Testis (tissue), 3 donors: ENCODE data around the gene ITLN2. TPM values are rescaled to one million over a fixed set of nuclear protein-coding genes. Genes with fewer than 3 reads are reported as not detected.

Experiments
- DNase-seq: peaks from one replicate; pipeline ENCODE4 v3.0.0-alpha.2; 2019
- H3K27ac ChIP-seq, 2 donors: fragments of 200-600 bp; sonication (generic); one replicate each; pipeline ENCODE4 v1.5.1; 2019
- H3K27me3 ChIP-seq: fragments of 200-600 bp; sonication (generic); one replicate; pipeline ENCODE4 v1.5.1; 2019
- H3K36me3 ChIP-seq: fragments of 200-600 bp; sonication (generic); one replicate; pipeline ENCODE4 v1.5.1; 2017; ENCODE audit warnings: low read depth; ENCODE audit errors: missing control alignments
- H3K4me1 ChIP-seq: fragments of 200-600 bp; sonication (generic); one replicate; pipeline ENCODE4 v1.5.1; 2019
- H3K4me3 ChIP-seq, 2 donors: fragments of 200-600 bp; sonication (generic); one replicate each; pipeline ENCODE4 v1.5.1; 2017 to 2019
- H3K9me3 ChIP-seq: fragments of 200-600 bp; sonication (generic); one replicate; pipeline ENCODE4 v1.5.1; 2017
- CTCF ChIP-seq, 3 experiments: fragments of 450-650 bp in 2 of 3; fragments of 200-600 bp in 1 of 3; sonication (generic) in 1 of 3; IDR thresholded peaks; one replicate each; pipeline ENCODE4 v1.5.1; 2016 to 2019; ENCODE audit warnings: antibody characterized with exemption in 3 of 3, mild to moderate bottlenecking in 2 of 3, moderate library complexity in 1 of 3
- POLR2A ChIP-seq: fragments of 450-650 bp; IDR thresholded peaks from one replicate; pipeline ENCODE4 v1.6.1; 2017; ENCODE audit warnings: antibody characterized with exemption, mild to moderate bottlenecking, moderate library complexity
- WGBS, 2 donors: methylation state at CpG; one replicate each; pipeline ENCODE4 v1.1.5; 2018; 5-methylcytosine and 5-hydroxymethylcytosine counted together
- intact Hi-C: fragments of 100-400 bp; cut with DNase I; formaldehyde crosslinking; loops from one replicate; pipeline ENCODE4 v1.15.1; 2023; ENCODE audit warnings: low total_unique reads
- polyA plus RNA-seq: library from polyadenylated mRNA; stranded (reverse); fragments of 350-450 nt; fragmentation: Illumina TruSeq; extraction: RNeasy Lipid Tissue Mini Kit (QIAGEN cat#74804); gene quantifications from one replicate; pipeline ENCODE4 v1.2.3, GENCODE V29; 2014; ENCODE audit warnings: low read depth, low replicate concordance; ENCODE audit not compliant: insufficient read depth
- total RNA-seq, 2 donors: library from RNA; depleted of rRNA; stranded (reverse); fragments of >200 nt; gene quantifications; one replicate each; pipeline ENCODE4 v1.2.3, GENCODE V29; 2016

ITLN2 gene
- total and polyA plus RNA-seq, 3 donors from 2014 or later = 1.5 to 6.4 TPM; not detected in 1

GRCh38 chr1:160956966-160957365, 2.4 kb upstream of the ITLN2 start:
- Histone ChIP-seq H3K4me1 (no peaks in the 10 kb centered on the region), H3K27ac (no peak overlapping the region), H3K36me3 (no peaks in the 10 kb centered on the region), H3K9me3 (no peaks in the 10 kb centered on the region), H3K4me3 (no peak overlapping the region), H3K27me3 (no peaks in the 10 kb centered on the region)
- DNase-seq = no peak
- 60 to 79% methylated on average over 4 of the region's 4 CpGs for WGBS, 2 donors
- TF ChIP-seq POLR2A (no peak), CTCF (IDR thresholded peaks at IDR 0.05) (no peak)
- intact Hi-C loops = no loop called here

- 76 to 79% methylated on average over 3 of the region's 3 CpGs for WGBS, 2 donors
- DNase-seq = no peak
- H3K27me3 ChIP-seq = no peaks in the 10 kb centered on the region
- intact Hi-C loops = no loop called here
- peak overlapping the region in 1 of 2 donors; percentile 41 for H3K27ac ChIP-seq
- TF ChIP-seq CTCF (IDR thresholded peaks at IDR 0.05) = no peak
- TF ChIP-seq POLR2A = no peak
- peaks cover 13% of the 10 kb centered on the region for H3K4me1 ChIP-seq
- H3K9me3 ChIP-seq = no peaks in the 10 kb centered on the region
- H3K36me3 ChIP-seq = no peaks in the 10 kb centered on the region
- H3K4me3 ChIP-seq = no peak overlapping the region
These were observed 1.6 kb downstream of the ITLN2 start for GRCh38 chr1:160953030-160953429.

GRCh38 chr1:160952129-160952510, 2.5 kb downstream of the ITLN2 start:
- 49 to 50% methylated on average over 2 of the region's 2 CpGs for WGBS, 2 donors
- TF ChIP-seq CTCF (IDR thresholded peaks at IDR 0.05) = no peak
- no peak overlapping the region for H3K27ac ChIP-seq
- H3K36me3 ChIP-seq = no peaks in the 10 kb centered on the region
- DNase-seq = no peak
- no peaks in the 10 kb centered on the region for H3K9me3 ChIP-seq
- peaks cover 22% of the 10 kb centered on the region for H3K4me1 ChIP-seq
- no peak overlapping the region for H3K4me3 ChIP-seq
- H3K27me3 ChIP-seq = no peaks in the 10 kb centered on the region
- intact Hi-C loops = no loop called here

GRCh38 chr1:160951443-160952128, 3.0 kb downstream of the ITLN2 start:
- intact Hi-C loops = no loop called here
- Histone ChIP-seq H3K27ac (no peak overlapping the region), H3K36me3 (no peaks in the 10 kb centered on the region), H3K4me3 (no peak overlapping the region), H3K4me1 (peaks cover 27% of the 10 kb centered on the region), H3K9me3 (no peaks in the 10 kb centered on the region), H3K27me3 (no peaks in the 10 kb centered on the region)
- TF ChIP-seq CTCF (IDR thresholded peaks at IDR 0.05) = peak; percentile 59 to 73 (median 63)
- no peak for TF ChIP-seq POLR2A
- DNase-seq = peak; percentile 82
- WGBS, 2 donors = 57 to 82% methylated on average over 5 to 8 of the region's 8 CpGs

GRCh38 chr1:160950657-160951056, 4.0 kb downstream of the ITLN2 start:
- no peak overlapping the region for H3K27ac ChIP-seq
- TF ChIP-seq POLR2A = no peak
- TF ChIP-seq CTCF (IDR thresholded peaks at IDR 0.05) = no peak
- H3K9me3 ChIP-seq = no peaks in the 10 kb centered on the region
- peaks cover 32% of the 10 kb centered on the region for H3K4me1 ChIP-seq
- DNase-seq = no peak
- H3K36me3 ChIP-seq = no peaks in the 10 kb centered on the region
- no peaks in the 10 kb centered on the region for H3K27me3 ChIP-seq
- intact Hi-C loops = no loop called here
- 89 to 97% methylated on average over 3 of the region's 3 CpGs for WGBS, 2 donors
- no peak overlapping the region for H3K4me3 ChIP-seq
